ENCODE measurements around the gene MED16. TPM values are rescaled to one million over a fixed set of nuclear protein-coding genes. Genes with fewer than 3 reads are reported as not detected.
"Not testable (repeated sequence)": the region's sequence is repeated elsewhere in the genome, so short reads cannot be mapped to it uniquely, and the experiment has no call there.

MED16 gene
- total and polyA plus RNA-seq, 2 donors: 21.2 to 59.8 TPM

DNA sequence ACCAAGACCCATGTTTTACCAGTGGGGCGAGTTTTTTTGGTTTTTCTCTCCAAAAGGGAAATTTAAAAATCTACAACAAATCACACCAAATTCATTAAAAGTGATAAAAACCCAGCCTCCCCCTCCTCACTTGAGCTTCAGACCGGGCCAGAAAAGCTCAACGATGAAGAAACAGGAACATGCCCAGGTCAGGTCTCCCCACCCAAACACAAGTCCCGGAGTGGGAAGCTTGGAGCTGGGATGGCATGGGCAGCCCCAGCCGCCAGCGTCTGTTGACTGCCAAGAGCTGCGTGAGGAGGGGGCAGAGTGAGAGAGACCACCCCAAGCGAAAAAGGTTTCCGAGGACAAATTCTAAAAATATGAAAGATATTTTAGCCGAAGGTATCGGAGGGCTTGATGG, 4.0 kb upstream of the MED16 start:
- WGBS: 92% methylated on average over 11 of the region's 11 CpGs
- peaks cover 3% of the 10 kb centered on the region for H3K36me3 ChIP-seq (ENCODE audit: insufficient read depth)

GRCh38 chr19:896434-896833, 3.4 kb upstream of the MED16 start:
- Histone ChIP-seq H3K27ac (ENCODE audit: low read depth) (no peak overlapping the region), H3K4me3 (ENCODE audit: low read depth, low read length) (no peak overlapping the region), H3K36me3 (ENCODE audit: insufficient read depth) (peaks cover 3% of the 10 kb centered on the region), H3K4me1 (ENCODE audit: insufficient read depth) (no peaks in the 10 kb centered on the region)
- no peak for DNase-seq (ENCODE audit: extremely low spot score)
- WGBS: 94% methylated on average over 10 of the region's 10 CpGs

More for the DNA sequence above, 4.0 kb upstream of the MED16 start:
- Histone ChIP-seq H3K27ac (ENCODE audit: low read depth) (no peak overlapping the region), H3K4me3 (ENCODE audit: low read depth, low read length) (no peak overlapping the region), H3K4me1 (ENCODE audit: insufficient read depth) (no peaks in the 10 kb centered on the region)
- DNase-seq (ENCODE audit: extremely low spot score): no peak

GRCh38 chr19:892243-892893, 619 bp downstream of the MED16 start:
- no peak for DNase-seq (ENCODE audit: extremely low spot score)
- peak overlapping the region; percentile 53 for H3K27ac ChIP-seq (ENCODE audit: low read depth)
- WGBS: 5% methylated on average over 25 of the region's 27 CpGs

GRCh38 chr19:891421-892200, 1.4 kb downstream of the MED16 start:
- not testable (repeated sequence) for H3K4me1 ChIP-seq (ENCODE audit: insufficient read depth); DNase-seq (ENCODE audit: extremely low spot score); H3K36me3 ChIP-seq (ENCODE audit: insufficient read depth); H3K27ac ChIP-seq (ENCODE audit: low read depth)
- WGBS: 49% methylated on average over 47 of the region's 50 CpGs
- H3K4me3 ChIP-seq (ENCODE audit: low read depth, low read length): peak overlapping the region; percentile 91

More at GRCh38 chr19:892243-892893, 619 bp downstream of the MED16 start:
- H3K4me3 ChIP-seq (ENCODE audit: low read depth, low read length): peak overlapping the region; percentile 91
- no peaks in the 10 kb centered on the region for H3K36me3 ChIP-seq (ENCODE audit: insufficient read depth)
- H3K4me1 ChIP-seq (ENCODE audit: insufficient read depth): no peaks in the 10 kb centered on the region

- peaks cover 2% of the 10 kb centered on the region for H3K36me3 ChIP-seq (ENCODE audit: insufficient read depth)
- no peak for DNase-seq (ENCODE audit: extremely low spot score)
- H3K27ac ChIP-seq (ENCODE audit: low read depth): no peak overlapping the region
- H3K4me1 ChIP-seq (ENCODE audit: insufficient read depth): no peaks in the 10 kb centered on the region
- WGBS: 91% methylated on average over 18 of the region's 18 CpGs
- H3K4me3 ChIP-seq (ENCODE audit: low read depth, low read length): no peak overlapping the region
Observed at GRCh38 chr19:890831-891230, 2.2 kb downstream of the MED16 start.

- WGBS: 92% methylated on average over 26 of the region's 26 CpGs
- Histone ChIP-seq H3K4me3 (ENCODE audit: low read depth, low read length) (no peak overlapping the region), H3K36me3 (ENCODE audit: insufficient read depth) (peaks cover 2% of the 10 kb centered on the region), H3K4me1 (ENCODE audit: insufficient read depth) (no peaks in the 10 kb centered on the region), H3K27ac (ENCODE audit: low read depth) (no peak overlapping the region)
- DNase-seq (ENCODE audit: extremely low spot score): no peak
Observed at GRCh38 chr19:889662-890295, 3.2 kb downstream of the MED16 start.

- Histone ChIP-seq H3K36me3 (ENCODE audit: insufficient read depth) (peaks cover 2% of the 10 kb centered on the region), H3K4me1 (ENCODE audit: insufficient read depth) (no peaks in the 10 kb centered on the region), H3K27ac (ENCODE audit: low read depth) (no peak overlapping the region), H3K4me3 (ENCODE audit: low read depth, low read length) (no peak overlapping the region)
- DNase-seq (ENCODE audit: extremely low spot score): no peak
- 91% methylated on average over 30 of the region's 30 CpGs for WGBS
Observed at GRCh38 chr19:888581-889385, 4.2 kb downstream of the MED16 start.

DNA sequence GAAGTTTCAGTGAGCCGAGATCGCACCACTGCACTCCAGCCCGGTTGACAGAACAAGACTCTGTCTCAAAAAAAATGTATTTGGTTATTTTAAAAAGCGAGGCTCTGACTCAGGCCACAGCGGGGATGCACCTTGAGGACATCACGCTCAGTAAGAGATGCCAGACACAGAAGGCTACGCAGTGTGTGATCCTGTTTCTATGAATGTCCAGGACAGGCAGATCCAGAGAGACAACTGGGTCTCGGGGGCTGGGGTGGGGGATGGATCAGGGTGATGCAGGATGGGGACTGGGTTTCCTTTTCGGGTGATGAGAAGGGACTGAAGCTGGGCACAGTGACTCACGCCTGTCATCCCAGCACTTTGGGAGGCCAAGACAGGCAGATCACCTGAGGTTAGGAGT, 5.4 kb downstream of the MED16 start:
- Histone ChIP-seq H3K36me3 (ENCODE audit: insufficient read depth) (peaks cover 2% of the 10 kb centered on the region), H3K4me3 (ENCODE audit: low read depth, low read length) (no peak overlapping the region), H3K4me1 (ENCODE audit: insufficient read depth) (no peaks in the 10 kb centered on the region), H3K27ac (ENCODE audit: low read depth) (no peak overlapping the region)
- DNase-seq (ENCODE audit: extremely low spot score): no peak
- 96% methylated on average over 10 of the region's 10 CpGs for WGBS

DNA sequence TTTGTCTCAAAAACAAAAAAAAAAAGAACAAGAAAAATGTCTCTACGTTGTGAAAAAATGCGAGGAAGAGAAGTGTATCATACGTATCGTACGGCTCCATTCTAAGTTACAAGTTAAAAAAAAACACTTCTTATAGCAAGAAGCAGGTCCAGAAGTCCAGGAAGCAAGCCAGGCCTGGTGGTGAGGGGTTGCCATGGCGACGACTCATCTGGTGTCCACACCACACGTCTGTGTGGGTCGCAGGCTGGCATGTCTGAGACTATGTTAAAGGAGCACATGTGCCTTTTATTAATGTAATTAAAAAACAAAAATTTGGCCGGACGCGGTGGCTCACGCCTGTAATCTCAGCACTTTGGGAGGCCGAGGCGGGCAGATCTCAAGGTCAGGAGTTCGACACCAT, 5.9 kb downstream of the MED16 start:
- Histone ChIP-seq H3K4me3 (ENCODE audit: low read depth, low read length) (no peak overlapping the region), H3K36me3 (ENCODE audit: insufficient read depth) (peaks cover 2% of the 10 kb centered on the region), H3K27ac (ENCODE audit: low read depth) (no peak overlapping the region), H3K4me1 (ENCODE audit: insufficient read depth) (no peaks in the 10 kb centered on the region)
- DNase-seq (ENCODE audit: extremely low spot score): no peak
- 76% methylated on average over 16 of the region's 16 CpGs for WGBS

DNA sequence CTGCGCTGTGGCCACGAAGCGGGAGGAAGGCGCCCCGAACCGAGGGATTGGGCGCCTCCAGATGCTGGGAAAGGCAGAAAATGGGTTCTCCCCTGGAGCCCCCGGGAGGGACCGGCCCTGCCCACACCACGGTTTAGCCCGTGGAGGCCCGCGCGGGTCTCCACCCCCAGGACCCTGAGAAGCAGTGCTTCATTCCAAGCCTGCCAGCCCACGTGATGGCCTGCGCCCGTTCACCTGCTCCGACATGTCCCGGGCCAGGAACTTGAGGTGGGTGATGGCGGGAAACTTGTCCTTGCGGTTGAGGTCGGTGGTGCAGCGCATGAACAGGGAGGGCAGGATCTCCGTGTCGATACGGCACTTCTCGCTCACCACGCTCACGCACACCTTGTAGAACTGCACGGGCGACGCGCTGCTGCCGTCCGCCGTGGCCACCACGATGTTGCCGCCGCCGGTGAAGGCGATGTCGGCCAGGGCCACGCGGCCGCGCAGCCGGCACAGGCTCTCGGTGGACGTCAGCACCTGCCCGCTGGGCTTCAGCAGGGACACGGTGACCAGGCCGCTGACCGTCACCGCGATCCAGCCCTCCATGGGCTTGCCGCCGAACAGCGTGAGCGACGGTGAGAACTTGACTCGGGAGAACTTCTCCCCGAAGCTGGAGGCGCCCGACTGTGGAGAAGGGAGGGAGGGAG, 7.3 kb downstream of the MED16 start:
- peaks cover 4% of the 10 kb centered on the region for H3K36me3 ChIP-seq (ENCODE audit: insufficient read depth)
- H3K4me3 ChIP-seq (ENCODE audit: low read depth, low read length): no peak overlapping the region
- no peaks in the 10 kb centered on the region for H3K4me1 ChIP-seq (ENCODE audit: insufficient read depth)
- DNase-seq (ENCODE audit: extremely low spot score): no peak
- 96% methylated on average over 64 of the region's 64 CpGs for WGBS
- H3K27ac ChIP-seq (ENCODE audit: low read depth): no peak overlapping the region

- Histone ChIP-seq H3K4me1 (ENCODE audit: insufficient read depth) (no peaks in the 10 kb centered on the region), H3K36me3 (ENCODE audit: insufficient read depth) (peaks cover 4% of the 10 kb centered on the region)
- 93% methylated on average over 51 of the region's 51 CpGs for WGBS
Observed at GRCh38 chr19:884420-885211, 8.4 kb downstream of the MED16 start.

GRCh38 chr19:883661-884211, 9.3 kb downstream of the MED16 start:
- H3K4me1 ChIP-seq (ENCODE audit: insufficient read depth): no peaks in the 10 kb centered on the region
- no peak overlapping the region for H3K4me3 ChIP-seq (ENCODE audit: low read depth, low read length)
- 89% methylated on average over 22 of the region's 22 CpGs for WGBS
- peaks cover 4% of the 10 kb centered on the region for H3K36me3 ChIP-seq (ENCODE audit: insufficient read depth)
- no peak for DNase-seq (ENCODE audit: extremely low spot score)
- no peak overlapping the region for H3K27ac ChIP-seq (ENCODE audit: low read depth)

More at GRCh38 chr19:884420-885211, 8.4 kb downstream of the MED16 start:
- Histone ChIP-seq H3K4me3 (ENCODE audit: low read depth, low read length) (no peak overlapping the region), H3K27ac (ENCODE audit: low read depth) (no peak overlapping the region)
- DNase-seq (ENCODE audit: extremely low spot score): no peak
